IPS DF 4.7 (cell line): ENCODE results near the gene ITPR1.

Experiments used
- DNase-seq: peaks from one replicate; pipeline ENCODE4 v3.0.0-alpha.2; 2013; ENCODE audit warnings: low spot score; ENCODE audit errors: extremely low read depth

ITPR1 gene

GRCh38 chr3:4678320-4678719, 185.2 kb downstream of the ITPR1 start:
- no peak for DNase-seq

DNA sequence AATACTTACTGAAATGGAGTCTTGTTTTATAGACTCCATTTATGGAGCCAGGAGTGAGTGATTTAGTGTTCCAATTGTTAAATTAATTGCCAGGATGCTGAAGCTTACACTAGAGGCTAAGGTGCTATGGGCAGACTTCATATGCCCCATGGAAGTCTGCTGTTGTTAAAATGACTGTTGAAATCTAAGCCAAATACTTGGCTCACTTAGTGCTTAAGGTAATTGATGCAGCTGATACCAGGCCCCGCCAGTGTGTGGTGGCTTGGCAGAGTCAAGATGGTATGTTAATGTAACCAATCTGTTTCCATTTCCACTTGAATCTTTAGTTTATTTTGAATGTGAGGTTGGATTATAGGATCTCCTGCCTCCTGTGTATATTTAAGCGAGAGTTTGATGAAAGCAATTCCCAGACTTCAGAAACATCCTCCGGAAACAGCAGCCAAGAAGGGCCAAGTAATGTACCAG, 187.1 kb downstream of the ITPR1 start:
- DNase-seq = no peak

DNA sequence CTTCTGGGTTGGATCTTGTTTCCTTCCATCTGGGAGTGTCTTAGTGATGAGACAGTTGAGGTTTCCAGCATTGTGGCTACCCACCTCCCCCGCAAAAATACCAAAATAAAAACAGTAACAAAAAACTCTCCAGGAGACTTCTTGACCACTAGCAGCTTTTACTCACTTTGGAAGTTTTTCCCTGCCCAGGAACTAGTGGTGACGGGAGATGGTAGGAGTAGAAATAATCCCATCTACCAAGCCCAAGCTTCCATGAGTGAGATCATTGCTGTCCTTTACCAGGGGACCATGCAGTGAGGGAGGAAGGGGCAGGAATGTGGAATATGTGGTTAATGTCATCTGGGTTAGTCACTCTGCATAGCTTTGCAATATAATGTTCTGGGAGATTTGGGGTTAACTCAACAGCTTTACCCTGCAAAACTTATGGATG, 187.7 kb downstream of the ITPR1 start:
- no peak for DNase-seq

- no peak for DNase-seq
These were observed 188.2 kb downstream of the ITPR1 start for GRCh38 chr3:4681301-4681700.

DNA sequence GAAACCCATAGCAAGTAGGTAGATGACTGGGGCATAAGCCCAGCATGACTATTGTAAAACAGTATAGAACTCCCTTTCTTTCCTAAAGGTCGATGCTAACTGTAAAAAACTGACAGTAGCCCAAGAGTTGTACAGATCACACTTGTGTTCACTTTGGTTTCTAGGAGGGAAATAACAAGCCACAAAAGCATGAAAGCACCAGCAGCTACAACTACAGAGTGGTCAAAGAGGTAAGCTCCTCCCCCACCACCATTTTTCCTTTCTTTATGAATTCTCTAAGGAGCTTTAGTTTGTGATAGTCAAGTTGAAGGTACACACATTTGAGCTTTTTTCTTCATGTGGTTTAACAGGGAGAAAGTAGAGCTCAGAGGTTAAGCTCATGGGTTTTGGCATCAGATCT, 191.0 kb downstream of the ITPR1 start:
- no peak for DNase-seq

- DNase-seq = no peak
These were observed 191.8 kb downstream of the ITPR1 start for GRCh38 chr3:4684976-4685375.

GRCh38 chr3:4685673-4686345, 192.7 kb downstream of the ITPR1 start:
- DNase-seq = no peak

GRCh38 chr3:4686619-4687018, 193.5 kb downstream of the ITPR1 start:
- no peak for DNase-seq

DNA sequence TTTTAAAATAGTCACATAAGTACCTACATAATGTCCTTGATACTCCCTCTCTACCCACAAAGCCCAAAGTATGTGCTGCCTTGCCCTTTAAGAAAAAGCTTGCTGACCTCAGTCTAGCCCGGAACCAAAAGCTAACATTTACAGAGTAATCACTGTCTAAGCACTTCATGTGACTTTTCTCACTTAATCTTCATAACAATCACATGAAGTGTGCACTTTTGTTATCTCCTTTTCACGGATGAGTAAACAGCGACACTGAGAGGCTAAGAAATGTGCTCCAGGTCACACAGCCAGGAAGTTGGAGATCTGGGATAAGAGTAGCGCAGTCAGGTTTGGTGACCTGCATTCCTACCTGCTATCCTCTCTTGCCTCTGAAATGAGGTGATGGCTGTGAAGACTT, 194.0 kb downstream of the ITPR1 start:
- DNase-seq = no peak

GRCh38 chr3:4687596-4687995, 194.4 kb downstream of the ITPR1 start:
- no peak for DNase-seq

- no peak for DNase-seq
These were observed 195.3 kb downstream of the ITPR1 start for GRCh38 chr3:4688411-4688810.

DNA sequence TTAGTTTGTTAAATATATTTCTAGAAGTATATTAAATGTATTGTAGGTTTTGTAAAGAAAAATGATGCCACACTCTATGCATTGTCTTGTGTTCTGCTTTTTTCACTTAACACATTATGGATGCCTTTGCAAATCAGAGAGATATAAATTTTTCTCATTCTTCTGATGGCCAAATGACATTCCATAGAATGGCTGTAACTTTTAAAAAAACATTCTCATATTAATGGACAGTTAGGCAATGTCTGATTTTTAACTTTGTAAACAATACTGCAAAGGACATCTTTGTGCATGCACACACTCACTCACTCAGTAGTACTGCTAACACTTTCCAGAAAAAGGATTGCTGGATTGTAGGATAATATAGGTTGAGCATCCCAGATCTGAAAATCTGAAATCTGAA, 195.9 kb downstream of the ITPR1 start:
- no peak for DNase-seq

GRCh38 chr3:4690277-4690676, 197.1 kb downstream of the ITPR1 start:
- DNase-seq = no peak

- DNase-seq = no peak
These were observed 200.5 kb downstream of the ITPR1 start for GRCh38 chr3:4693620-4694019.

GRCh38 chr3:4695846-4696245, 202.7 kb downstream of the ITPR1 start:
- no peak for DNase-seq

DNA sequence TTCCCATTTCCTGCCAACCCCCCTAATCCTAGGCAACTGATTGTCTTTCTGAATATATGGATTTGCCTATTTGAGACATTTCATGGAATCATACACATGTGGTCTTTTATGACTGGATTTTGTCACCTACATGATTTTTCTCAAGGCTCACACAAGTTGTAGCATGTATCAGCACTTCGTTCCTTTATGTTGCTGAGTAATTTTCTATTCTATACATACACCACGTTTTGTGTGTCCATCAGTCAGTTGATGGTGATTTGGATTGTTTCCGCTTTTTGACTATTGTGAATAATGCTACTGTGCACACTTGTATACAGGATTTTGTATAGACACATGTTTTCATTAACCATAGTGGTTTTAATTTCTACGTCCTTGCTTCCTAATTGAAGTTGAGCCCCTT, 203.1 kb downstream of the ITPR1 start:
- DNase-seq = no peak

- no peak for DNase-seq
These were observed 205.1 kb downstream of the ITPR1 start for GRCh38 chr3:4698125-4698821.

GRCh38 chr3:4703054-4703480, 209.9 kb downstream of the ITPR1 start:
- no peak for DNase-seq

- no peak for DNase-seq
These were observed 211.4 kb downstream of the ITPR1 start for GRCh38 chr3:4704552-4704951.

DNA sequence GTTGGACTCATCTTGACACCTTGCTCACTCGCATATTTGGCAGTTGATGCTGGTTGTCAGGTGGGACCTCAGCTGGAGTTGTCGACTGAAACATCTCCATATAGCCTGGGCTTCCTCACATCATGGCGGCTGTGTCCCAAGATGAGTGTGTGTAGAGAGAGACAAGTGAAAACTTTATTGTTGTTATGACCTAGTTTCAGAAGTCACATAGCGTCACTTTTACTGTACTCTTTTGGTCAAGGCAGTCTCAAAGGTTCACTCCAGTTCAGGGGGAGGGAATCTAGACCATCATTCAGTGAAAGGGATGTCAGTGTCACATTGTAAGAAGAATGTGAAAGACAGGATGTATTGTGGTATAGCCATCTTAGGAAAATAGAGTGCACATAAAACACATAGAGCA, 214.2 kb downstream of the ITPR1 start:
- no peak for DNase-seq

- DNase-seq = no peak
These were observed 215.1 kb downstream of the ITPR1 start for GRCh38 chr3:4708230-4708629.

DNA sequence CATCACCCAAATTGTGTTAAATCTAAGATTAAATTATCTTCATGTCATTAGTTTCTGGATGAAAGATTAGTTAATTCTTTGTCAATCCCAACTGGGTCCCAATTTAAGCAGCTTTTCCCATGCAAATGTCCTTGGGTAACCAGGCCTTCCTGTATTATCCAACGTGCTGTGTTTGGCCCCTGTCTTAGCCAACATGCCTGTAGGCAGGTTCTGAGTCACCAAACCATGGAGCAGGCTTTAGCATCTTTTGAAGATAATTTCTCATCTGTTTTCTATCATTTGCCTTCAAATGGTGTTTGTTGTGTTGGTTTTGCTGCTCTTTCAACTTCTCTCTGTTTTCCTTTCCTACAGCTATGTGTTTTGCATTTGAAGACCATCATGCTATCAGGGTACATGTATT, 216.2 kb downstream of the ITPR1 start:
- DNase-seq = no peak

GRCh38 chr3:4710191-4710590, 217.0 kb downstream of the ITPR1 start:
- no peak for DNase-seq
